CD4-positive, alpha-beta T cell treated with Interleukin-15 for 1 hour (primary cell): ENCODE measurements around the gene TAS2R8.
"Not testable (repeated sequence)": the region's sequence is repeated elsewhere in the genome, so short reads cannot be mapped to it uniquely, and the experiment has no call there.

Experiments used
- DNase-seq: peaks from one replicate; pipeline ENCODE4 v3.0.0-alpha.2; 2020

The TAS2R8 gene

GRCh38 chr12:10807186-10807585 is at the start of gene TAS2R8:
Gene TAS2R8 (minus strand): TSS chr12:10807286. CDS start chr12:10806980, 306 bp downstream.
- DNase-seq: no peak

- no peak for DNase-seq
Observed at GRCh38 chr12:10855807-10856206, 48.7 kb upstream of the TAS2R8 start.

GRCh38 chr12:10853776-10854175 is 46.7 kb upstream of the TAS2R8 start:
- DNase-seq: no peak

- DNase-seq: no peak
Observed at GRCh38 chr12:10851243-10851858, 44.3 kb upstream of the TAS2R8 start.

GRCh38 chr12:10849425-10849878 is 42.4 kb upstream of the TAS2R8 start, which contains the start of gene PRR4:
Gene PRR4 (minus strand): TSS chr12:10849475. CDS start chr12:10849437, 38 bp downstream.
- no peak for DNase-seq

- no peak for DNase-seq
Observed at GRCh38 chr12:10847744-10848143, 40.7 kb upstream of the TAS2R8 start.

- no peak for DNase-seq
Observed at GRCh38 chr12:10842862-10843261, 35.8 kb upstream of the TAS2R8 start.

- DNase-seq: no peak
Observed at GRCh38 chr12:10838461-10838860, 31.4 kb upstream of the TAS2R8 start.

GRCh38 chr12:10829994-10830393 is 22.9 kb upstream of the TAS2R8 start:
- DNase-seq: no peak

GRCh38 chr12:10826258-10826657 is 19.2 kb upstream of the TAS2R8 start, which contains the start of gene TAS2R10:
Gene TAS2R10 (minus strand): TSS chr12:10826358. CDS start chr12:10826269, 89 bp downstream.
- DNase-seq: no peak

- DNase-seq: no peak
Observed at GRCh38 chr12:10824957-10825356, 17.9 kb upstream of the TAS2R8 start.

GRCh38 chr12:10811883-10812536 is 4.9 kb upstream of the TAS2R8 start:
- no peak for DNase-seq

GRCh38 chr12:10810068-10810467 is 3.0 kb upstream of the TAS2R8 start, which contains the start of gene TAS2R9:
Gene TAS2R9 (minus strand): TSS chr12:10810168. CDS start chr12:10810075, 93 bp downstream.
- no peak for DNase-seq

GRCh38 chr12:10802587-10802986 is 4.5 kb downstream of the TAS2R8 start, which contains the start of gene TAS2R7:
Gene TAS2R7 (minus strand): TSS chr12:10802627. CDS start chr12:10802570, 57 bp downstream.
- no peak for DNase-seq

GRCh38 chr12:10801741-10802140 is 5.3 kb downstream of the TAS2R8 start:
- no peak for DNase-seq

GRCh38 chr12:10794222-10794621 is 12.9 kb downstream of the TAS2R8 start:
- DNase-seq: no peak

GRCh38 chr12:10791769-10792168 is 15.3 kb downstream of the TAS2R8 start:
- DNase-seq: not testable (repeated sequence)

GRCh38 chr12:10783252-10783651 is 23.8 kb downstream of the TAS2R8 start:
- DNase-seq: no peak

- DNase-seq: no peak
Observed at GRCh38 chr12:10779103-10779502, 28.0 kb downstream of the TAS2R8 start.

GRCh38 chr12:10771132-10771733 is 35.9 kb downstream of the TAS2R8 start:
- no peak for DNase-seq

- DNase-seq: no peak
Observed at GRCh38 chr12:10759657-10760056, 47.4 kb downstream of the TAS2R8 start.

GRCh38 chr12:10756194-10756593 is 50.9 kb downstream of the TAS2R8 start:
- no peak for DNase-seq
